ENCODE results near the gene INPP4B. TPM values are rescaled to one million over a fixed set of nuclear protein-coding genes. Genes with fewer than 3 reads are reported as not detected.

INPP4B gene
- total and polyA plus RNA-seq, 7 experiments from 2014 or later, result 52.8 to 77.5 (median 64.2) TPM

DNA sequence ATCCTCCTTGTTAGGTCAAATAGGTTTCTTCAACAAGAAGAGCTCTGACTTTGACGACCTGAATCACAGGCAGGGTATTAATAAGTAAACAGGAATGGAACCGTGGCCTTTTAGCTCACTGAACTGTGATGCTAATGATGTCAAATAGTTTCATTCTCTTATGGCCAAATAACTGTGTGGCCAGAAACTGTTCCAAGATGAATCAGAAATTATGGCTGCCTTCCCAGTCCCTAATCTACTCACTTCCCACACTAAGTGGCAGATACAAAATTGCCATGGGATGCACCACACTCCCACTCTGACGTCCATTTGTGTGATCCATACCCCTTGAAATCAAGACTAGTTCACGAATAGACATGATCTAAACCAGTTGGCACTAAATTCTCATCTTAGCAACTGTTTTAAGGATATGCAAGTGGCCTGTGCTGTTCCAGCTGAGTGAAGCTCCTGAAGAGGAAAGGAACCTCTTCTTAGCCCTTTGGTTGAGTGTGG is 754.4 kb downstream of the INPP4B start:
- ChIA-PET POLR2A (no interaction called here), CTCF (no interaction called here)
- Histone ChIP-seq H3K27me3 (ENCODE audit: control insufficient read depth in 2 of 2, insufficient read depth in 2 of 2, low read length in 2 of 2) (no peaks in the 10 kb centered on the region), H3K4me3 (ENCODE audit: low read length) (no peak overlapping the region), H3K36me3 (ENCODE audit: control insufficient read depth in 2 of 3, insufficient read depth in 3 of 3, low read length in 3 of 3) (peaks cover 0 to 10% (median 0%) of the 10 kb centered on the region in 3 experiments), H3K9me3 (ENCODE audit: control insufficient read depth in 2 of 3, low read length in 3 of 3) (no peaks in the 10 kb centered on the region), H3K4me1 (ENCODE audit: control insufficient read depth in 2 of 2, insufficient read depth in 2 of 2, low read length in 2 of 2) (no peaks in the 10 kb centered on the region), H3K27ac (ENCODE audit: low read depth, low read length) (no peak overlapping the region)
- Mint-ChIP-seq H3K9me3 (no peaks in the 10 kb centered on the region), H3K27me3 (no peaks in the 10 kb centered on the region), H3K4me3 (no peak overlapping the region), H3K36me3 (peaks cover 15 to 66% (median 38%) of the 10 kb centered on the region in 5 donors), H3K4me1 (peaks cover 0 to 20% (median 5%) of the 10 kb centered on the region in 7 donors), H3K27ac (peak overlapping the region in 2 of 9 donors; percentile 22 to 66)
- ATAC-seq, result no peak
- intact Hi-C loops (cut with micrococcal nuclease), result no loop called here
- DNase-seq, result no peak

- H3K4me3 ChIP-seq (ENCODE audit: low read length), result no peak overlapping the region
- no peaks in the 10 kb centered on the region for H3K4me1 ChIP-seq (ENCODE audit: control insufficient read depth in 2 of 2, insufficient read depth in 2 of 2, low read length in 2 of 2)
- Mint-ChIP-seq H3K27ac (peak overlapping the region in 2 of 9 donors; percentile 44 to 58), H3K4me3 (no peak overlapping the region), H3K36me3 (peaks cover 15 to 71% (median 41%) of the 10 kb centered on the region in 5 donors), H3K27me3 (no peaks in the 10 kb centered on the region), H3K4me1 (peaks cover 0 to 20% (median 5%) of the 10 kb centered on the region in 7 donors), H3K9me3 (no peaks in the 10 kb centered on the region)
- ChIA-PET POLR2A (no interaction called here), CTCF (no interaction called here)
- H3K27me3 ChIP-seq (ENCODE audit: control insufficient read depth in 2 of 2, insufficient read depth in 2 of 2, low read length in 2 of 2), result no peaks in the 10 kb centered on the region
- DNase-seq, result no peak
- no peak for ATAC-seq
- H3K9me3 ChIP-seq (ENCODE audit: control insufficient read depth in 2 of 3, low read length in 3 of 3), result no peaks in the 10 kb centered on the region
- H3K27ac ChIP-seq (ENCODE audit: low read depth, low read length), result no peak overlapping the region
- peaks cover 0 to 14% (median 4%) of the 10 kb centered on the region in 3 experiments for H3K36me3 ChIP-seq (ENCODE audit: control insufficient read depth in 2 of 3, insufficient read depth in 3 of 3, low read length in 3 of 3)
- intact Hi-C loops (cut with micrococcal nuclease), result no loop called here
Measured at GRCh38 chr4:142091085-142091513, 755.0 kb downstream of the INPP4B start.

DNA sequence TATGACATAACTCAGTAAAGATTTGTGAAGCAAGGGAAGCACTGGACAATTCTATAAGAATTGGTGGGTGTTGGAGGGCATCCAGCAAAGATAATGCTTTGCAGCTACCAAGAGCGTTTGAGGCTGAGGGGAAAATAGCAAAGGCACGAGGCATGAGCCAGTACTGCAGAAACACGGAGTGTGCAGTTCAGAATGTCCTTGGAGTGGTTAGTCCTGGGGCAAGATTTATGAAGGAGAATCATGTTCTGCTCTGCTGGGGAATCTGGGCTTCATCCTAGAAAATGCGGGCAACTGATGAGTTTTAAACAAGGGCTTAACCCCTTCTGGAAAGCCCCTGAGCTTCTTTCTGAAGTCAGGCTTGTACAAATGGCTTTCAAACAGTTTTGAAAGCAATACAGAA is 757.2 kb downstream of the INPP4B start:
- H3K36me3 ChIP-seq (ENCODE audit: control insufficient read depth in 2 of 3, insufficient read depth in 3 of 3, low read length in 3 of 3), result peaks cover 0 to 22% (median 5%) of the 10 kb centered on the region in 3 experiments
- H3K36me3 Mint-ChIP-seq, result peaks cover 4 to 67% (median 31%) of the 10 kb centered on the region in 5 donors

DNA sequence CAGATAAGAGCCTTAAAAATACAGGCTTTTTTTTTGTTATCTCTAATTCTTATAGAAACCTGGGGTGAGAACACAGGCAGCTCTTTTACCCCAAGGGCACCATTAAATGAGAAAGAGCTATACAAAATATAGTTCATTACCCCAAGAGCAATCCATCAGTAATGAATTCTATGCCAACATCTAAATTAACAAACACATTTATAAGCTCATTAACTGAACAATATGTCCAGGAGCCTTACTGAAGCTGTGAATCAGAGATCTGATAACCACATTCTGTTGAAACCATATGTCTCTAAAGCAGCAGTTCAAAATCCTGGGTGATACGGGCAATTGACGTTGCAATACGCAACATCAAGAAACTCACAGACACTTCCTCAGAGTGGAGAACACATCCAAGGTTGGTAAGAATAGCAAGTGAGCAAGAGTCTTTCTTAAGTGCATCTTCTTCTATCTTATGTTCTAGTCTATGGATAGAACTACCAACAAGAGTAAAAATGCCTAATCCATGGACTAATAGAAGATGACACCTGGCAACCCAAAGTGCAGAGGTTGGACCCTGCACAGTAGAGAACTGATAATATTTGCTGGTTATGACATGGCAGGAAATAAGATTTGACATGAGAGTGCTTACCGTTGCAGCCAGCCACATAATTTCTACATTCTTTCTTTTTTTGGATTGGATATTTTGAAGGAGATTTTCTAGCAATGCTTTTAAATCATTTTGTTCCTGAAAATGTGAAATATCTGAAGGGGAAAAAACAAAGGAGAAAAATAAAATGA is 760.4 kb downstream of the INPP4B start:
- no peaks in the 10 kb centered on the region for H3K9me3 ChIP-seq (ENCODE audit: control insufficient read depth in 2 of 3, low read length in 3 of 3)
- Mint-ChIP-seq H3K27me3 (no peaks in the 10 kb centered on the region), H3K9me3 (no peaks in the 10 kb centered on the region), H3K4me3 (no peak overlapping the region), H3K36me3 (peaks cover 4 to 74% (median 43%) of the 10 kb centered on the region in 5 donors), H3K4me1 (peaks cover 0 to 12% (median 5%) of the 10 kb centered on the region in 7 donors), H3K27ac (peak overlapping the region in 3 of 9 donors; percentile 25 to 62 (median 31))
- H3K4me3 ChIP-seq (ENCODE audit: low read length), result no peak overlapping the region
- H3K27me3 ChIP-seq (ENCODE audit: control insufficient read depth in 2 of 2, insufficient read depth in 2 of 2, low read length in 2 of 2), result no peaks in the 10 kb centered on the region
- no peak overlapping the region for H3K27ac ChIP-seq (ENCODE audit: low read depth, low read length)
- ATAC-seq (no peak), DNase-seq (no peak)
- intact Hi-C loops (cut with micrococcal nuclease), result no loop called here
- H3K36me3 ChIP-seq (ENCODE audit: control insufficient read depth in 2 of 3, insufficient read depth in 3 of 3, low read length in 3 of 3), result peaks cover 5 to 35% (median 5%) of the 10 kb centered on the region in 3 experiments
- ChIA-PET CTCF (no interaction called here), POLR2A (no interaction called here)
- H3K4me1 ChIP-seq (ENCODE audit: control insufficient read depth in 2 of 2, insufficient read depth in 2 of 2, low read length in 2 of 2), result no peaks in the 10 kb centered on the region

More for the DNA sequence above, 757.2 kb downstream of the INPP4B start:
- Mint-ChIP-seq H3K27ac (peak overlapping the region in 4 of 9 donors; percentile 6 to 35 (median 24)), H3K4me1 (peaks cover 0 to 12% (median 5%) of the 10 kb centered on the region in 7 donors), H3K9me3 (no peaks in the 10 kb centered on the region), H3K4me3 (no peak overlapping the region), H3K27me3 (no peaks in the 10 kb centered on the region)
- intact Hi-C loops (cut with micrococcal nuclease), result no loop called here
- Histone ChIP-seq H3K4me1 (ENCODE audit: control insufficient read depth in 2 of 2, insufficient read depth in 2 of 2, low read length in 2 of 2) (no peaks in the 10 kb centered on the region), H3K4me3 (ENCODE audit: low read length) (no peak overlapping the region), H3K27me3 (ENCODE audit: control insufficient read depth in 2 of 2, insufficient read depth in 2 of 2, low read length in 2 of 2) (no peaks in the 10 kb centered on the region), H3K27ac (ENCODE audit: low read depth, low read length) (no peak overlapping the region), H3K9me3 (ENCODE audit: control insufficient read depth in 2 of 3, low read length in 3 of 3) (no peaks in the 10 kb centered on the region)
- POLR2A ChIA-PET, result no interaction called here
- DNase-seq (no peak), ATAC-seq (no peak)
- CTCF ChIA-PET, result no interaction called here

DNA sequence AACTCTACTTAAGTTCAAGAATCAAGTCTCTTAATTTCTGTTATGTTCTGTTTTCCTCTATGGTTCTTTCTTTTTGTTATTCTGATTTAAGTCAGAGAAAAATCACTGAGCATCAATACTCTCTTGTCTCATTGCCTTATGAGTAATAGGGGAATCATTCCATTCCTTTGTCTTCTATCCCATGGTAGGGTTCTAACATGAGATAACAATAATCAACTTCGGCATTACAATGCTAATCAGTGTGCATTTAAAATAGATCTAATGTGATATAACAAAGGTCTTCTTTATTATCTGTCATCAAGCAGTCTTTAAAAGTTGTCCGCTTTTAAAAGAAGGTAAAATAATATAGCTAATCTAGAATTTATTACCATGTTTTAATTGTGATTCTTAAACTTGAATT is 762.8 kb downstream of the INPP4B start:
- ChIA-PET POLR2A (interaction anchor here (0.6 kb wide), 1 partner anchor 460 kb away, joined by 4 read pairs; no protein-coding TSS in a partner anchor), CTCF (no interaction called here)
- H3K4me1 ChIP-seq (ENCODE audit: control insufficient read depth in 2 of 2, insufficient read depth in 2 of 2, low read length in 2 of 2), result no peaks in the 10 kb centered on the region
- Mint-ChIP-seq H3K36me3 (peaks cover 4 to 75% (median 51%) of the 10 kb centered on the region in 5 donors), H3K4me3 (no peak overlapping the region), H3K9me3 (no peaks in the 10 kb centered on the region), H3K4me1 (peaks cover 0 to 11% (median 4%) of the 10 kb centered on the region in 7 donors), H3K27ac (peak overlapping the region in 1 of 9 donors; percentile 12), H3K27me3 (no peaks in the 10 kb centered on the region)
- no peaks in the 10 kb centered on the region for H3K27me3 ChIP-seq (ENCODE audit: control insufficient read depth in 2 of 2, insufficient read depth in 2 of 2, low read length in 2 of 2)
- H3K4me3 ChIP-seq (ENCODE audit: low read length), result no peak overlapping the region
- DNase-seq (no peak), ATAC-seq (no peak)
- no peak overlapping the region for H3K27ac ChIP-seq (ENCODE audit: low read depth, low read length)
- H3K36me3 ChIP-seq (ENCODE audit: control insufficient read depth in 2 of 3, insufficient read depth in 3 of 3, low read length in 3 of 3), result peaks cover 5 to 44% (median 7%) of the 10 kb centered on the region in 3 experiments
- intact Hi-C loops (cut with micrococcal nuclease), result no loop called here
- no peaks in the 10 kb centered on the region for H3K9me3 ChIP-seq (ENCODE audit: control insufficient read depth in 2 of 3, low read length in 3 of 3)

DNA sequence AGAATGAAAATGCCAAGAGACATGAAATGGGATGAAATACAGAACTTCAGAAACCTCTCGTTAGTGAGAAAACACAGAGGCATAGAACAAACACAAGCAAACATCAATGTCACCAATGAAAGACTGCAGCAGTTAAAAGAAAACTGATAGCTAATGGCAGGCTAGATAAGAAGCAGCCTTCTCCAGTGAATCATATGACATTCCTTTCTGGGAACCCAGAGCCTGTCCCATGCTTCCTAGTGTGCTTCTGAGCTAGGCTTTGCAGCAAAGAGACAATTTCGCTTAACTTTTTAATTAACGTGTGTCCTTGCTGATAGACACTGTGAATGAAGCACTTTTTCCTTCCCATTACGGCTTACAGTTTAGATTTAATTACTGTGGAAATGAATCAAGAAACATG is 765.1 kb downstream of the INPP4B start:
- Mint-ChIP-seq H3K27me3 (no peaks in the 10 kb centered on the region), H3K9me3 (no peaks in the 10 kb centered on the region), H3K4me3 (no peak overlapping the region), H3K27ac (peak overlapping the region in 1 of 9 donors; percentile 21), H3K4me1 (peaks cover 0 to 5% (median 3%) of the 10 kb centered on the region in 7 donors), H3K36me3 (peaks cover 4 to 69% (median 44%) of the 10 kb centered on the region in 5 donors)
- intact Hi-C loops (cut with micrococcal nuclease), result no loop called here
- DNase-seq, result no peak
- POLR2A ChIA-PET, result no interaction called here
- CTCF ChIA-PET, result no interaction called here
- Histone ChIP-seq H3K27me3 (ENCODE audit: control insufficient read depth in 2 of 2, insufficient read depth in 2 of 2, low read length in 2 of 2) (no peaks in the 10 kb centered on the region), H3K27ac (ENCODE audit: low read depth, low read length) (no peak overlapping the region), H3K36me3 (ENCODE audit: control insufficient read depth in 2 of 3, insufficient read depth in 3 of 3, low read length in 3 of 3) (peaks cover 3 to 38% (median 5%) of the 10 kb centered on the region in 3 experiments), H3K4me3 (ENCODE audit: low read length) (no peak overlapping the region), H3K4me1 (ENCODE audit: control insufficient read depth in 2 of 2, insufficient read depth in 2 of 2, low read length in 2 of 2) (no peaks in the 10 kb centered on the region), H3K9me3 (ENCODE audit: control insufficient read depth in 2 of 3, low read length in 3 of 3) (no peaks in the 10 kb centered on the region)
- no peak for ATAC-seq
